Renal pelvis (tissue), 12 donors: Measurements from ENCODE around the gene SMPD2. TPM values are rescaled to one million over a fixed set of nuclear protein-coding genes. Genes with fewer than 3 reads are reported as not detected.

Experiments
- DNase-seq: peaks from one replicate; pipeline ENCODE4 v3.0.0-alpha.2; 2013
- long read RNA-seq, 16 experiments: transcript quantifications; one replicate each; lab custom pipeline, GENCODE V29; 2026
- polyA plus RNA-seq, 3 donors: library from polyadenylated mRNA; unstranded; fragments of 120-200 nt; gene quantifications; one replicate each; pipeline ENCODE4 v1.2.1, GENCODE V29; 2013; ENCODE audit not compliant: insufficient read length in 3 of 3

The SMPD2 gene
- 10 to 100 TPM; 12.7 to 15.6 (median 15.3) TPM for polyA plus RNA-seq
- long read RNA-seq, donor 1, partial matches to known transcripts = 0 of 4 reads
- long read RNA-seq, donor 1, other reads (novel, unspliced or antisense) = 0 of 4 reads
- long read RNA-seq, donor 2, partial matches to known transcripts = 0 of 1 reads
- long read RNA-seq, donor 2, other reads (novel, unspliced or antisense) = 0 of 1 reads
- long read RNA-seq, donor 3, partial matches to known transcripts = 0 of 1 reads
- long read RNA-seq, donor 3, other reads (novel, unspliced or antisense) = 0 of 1 reads
- long read RNA-seq, donor 4 = 0 reads
- long read RNA-seq, donor 5, partial matches to known transcripts = 0 of 2 reads
- long read RNA-seq, donor 5, other reads (novel, unspliced or antisense) = 0 of 2 reads
- long read RNA-seq, donor 6, partial matches to known transcripts = 8 of 13 reads
- long read RNA-seq, donor 6, other reads (novel, unspliced or antisense) = 0 of 13 reads
- long read RNA-seq, donor 7, transcript SMPD2-201 (10 exons, 1,645 nt) = major isoform, 5 of 6 reads
- long read RNA-seq, donor 7, partial matches to known transcripts = 0 of 6 reads
- long read RNA-seq, donor 7, other reads (novel, unspliced or antisense) = 0 of 6 reads
- long read RNA-seq, donor 8, partial matches to known transcripts = 0 of 3 reads
- long read RNA-seq, donor 8, other reads (novel, unspliced or antisense) = 0 of 3 reads
- long read RNA-seq, donor 9, transcript SMPD2-201 (10 exons, 1,645 nt) = major isoform, 7 of 8 reads
- long read RNA-seq, donor 9, partial matches to known transcripts = 0 of 8 reads
- long read RNA-seq, donor 9, other reads (novel, unspliced or antisense) = 0 of 8 reads
- long read RNA-seq, donor 10, partial matches to known transcripts = 0 of 1 reads
- long read RNA-seq, donor 10, other reads (novel, unspliced or antisense) = 0 of 1 reads
- long read RNA-seq, donor 11, partial matches to known transcripts = 0 of 1 reads
- long read RNA-seq, donor 11, other reads (novel, unspliced or antisense) = 0 of 1 reads
- long read RNA-seq, donor 12, partial matches to known transcripts = 7 of 11 reads
- long read RNA-seq, donor 12, other reads (novel, unspliced or antisense) = 0 of 11 reads
- long read RNA-seq, donor 13, partial matches to known transcripts = 0 of 4 reads
- long read RNA-seq, donor 13, other reads (novel, unspliced or antisense) = 0 of 4 reads
- long read RNA-seq, donor 14, transcript SMPD2-201 (10 exons, 1,645 nt) = major isoform, 5 of 14 reads
- long read RNA-seq, donor 14, partial matches to known transcripts = 6 of 14 reads
- long read RNA-seq, donor 14, other reads (novel, unspliced or antisense) = 0 of 14 reads
- long read RNA-seq, donor 15, partial matches to known transcripts = 0 of 3 reads
- long read RNA-seq, donor 15, other reads (novel, unspliced or antisense) = 0 of 3 reads
- long read RNA-seq, donor 16, partial matches to known transcripts = 0 of 2 reads
- long read RNA-seq, donor 16, other reads (novel, unspliced or antisense) = 0 of 2 reads

- peak; percentile 95 for DNase-seq
These were observed at the start of gene SMPD2, which contains the start of gene PPIL6 for GRCh38 chr6:109440331-109441068. Gene SMPD2, plus strand, starts transcription at chr6:109440724. Its CDS starts 398 bp downstream, at chr6:109441122. Gene PPIL6, minus strand, starts transcription at chr6:109440628. Its CDS starts 38 bp downstream, at chr6:109440590.

GRCh38 chr6:109393157-109393885 is 47.2 kb upstream of the SMPD2 start:
- DNase-seq = no peak

- no peak for DNase-seq
These were observed 46.6 kb upstream of the SMPD2 start for GRCh38 chr6:109393886-109394281.

- DNase-seq = no peak
These were observed 44.3 kb upstream of the SMPD2 start for GRCh38 chr6:109396046-109396718.

- no peak for DNase-seq
These were observed 43.5 kb upstream of the SMPD2 start for GRCh38 chr6:109397020-109397419.

- no peak for DNase-seq
These were observed 34.3 kb upstream of the SMPD2 start for GRCh38 chr6:109406196-109406595.

GRCh38 chr6:109411034-109411433 is 29.5 kb upstream of the SMPD2 start:
- DNase-seq = no peak

GRCh38 chr6:109417646-109418045 is 22.9 kb upstream of the SMPD2 start:
- no peak for DNase-seq

- DNase-seq = no peak
These were observed 19.8 kb upstream of the SMPD2 start for GRCh38 chr6:109420751-109421150.

- DNase-seq = no peak
These were observed 19.3 kb upstream of the SMPD2 start for GRCh38 chr6:109421184-109421583.

- DNase-seq = no peak
These were observed 15.6 kb upstream of the SMPD2 start for GRCh38 chr6:109424946-109425345.

GRCh38 chr6:109428889-109429477 is 11.5 kb upstream of the SMPD2 start:
- DNase-seq = peak; percentile 39

GRCh38 chr6:109429496-109429895 is 11.0 kb upstream of the SMPD2 start:
- DNase-seq = no peak

GRCh38 chr6:109434456-109434855 is 6.1 kb upstream of the SMPD2 start:
- DNase-seq = no peak

GRCh38 chr6:109436041-109436440 is 4.5 kb upstream of the SMPD2 start:
- DNase-seq = no peak

- peak; percentile 52 for DNase-seq
These were observed 719 bp downstream of the SMPD2 start for GRCh38 chr6:109441069-109441816.

GRCh38 chr6:109442393-109442924 is 1.9 kb downstream of the SMPD2 start:
- DNase-seq = no peak
